H1 (cell line): ENCODE data around the gene NQO2. TPM values are rescaled to one million over a fixed set of nuclear protein-coding genes. Genes with fewer than 3 reads are reported as not detected.
A peak's percentile ranks its signal among the peaks of the same experiment; 100 is the strongest.

Source experiments
- CTCF ChIA-PET: fragments of 300-600 bp; sonication (Branson Sonifier 250); formaldehyde crosslinking; loops from one replicate; lab custom pipeline; 2021; ENCODE audit not compliant: partially characterized antibody; lab: Charles Lee
- POLR2A ChIA-PET: fragments of 300-600 bp; sonication (Branson Sonifier 250); formaldehyde crosslinking; loops from one replicate; lab custom pipeline; 2021; ENCODE audit warnings: inconsistent platforms; ENCODE audit not compliant: partially characterized antibody; lab: Charles Lee
- DNase-seq, 2 experiments: peaks; one replicate each; pipeline versions ENCODE4 v3.0.0 to v3.0.0-alpha.2; 2010 to 2022; ENCODE audit warnings: low spot score in 2 of 2, low read depth in 1 of 2, mixed read lengths in 1 of 2
- FAIRE-seq: peaks from 2 replicates; lab custom pipeline; 2011; peaks lifted over from hg19 to GRCh38; lab: Jason Lieb, UNC
- H2AFZ ChIP-seq: 2 replicates; pipeline ENCODE4 v1.8.1; 2012; ENCODE audit warnings: low read length, inconsistent platforms
- H2AK5ac ChIP-seq: 2 replicates; pipeline ENCODE4 v1.6.1; 2013; ENCODE audit warnings: low read depth, low read length
- H2BK120ac ChIP-seq: replicated peaks from 2 replicates; pipeline ENCODE3; 2013; ENCODE audit warnings: low read depth, low read length, inconsistent platforms
- H2BK12ac ChIP-seq: 2 replicates; pipeline ENCODE4 v1.6.1; 2013; ENCODE audit warnings: low read depth, low read length
- H2BK15ac ChIP-seq: 2 replicates; pipeline ENCODE4 v1.6.1; 2013; ENCODE audit warnings: low read length
- H2BK20ac ChIP-seq: 2 replicates; pipeline ENCODE4 v1.6.1; 2013; ENCODE audit warnings: low read length
- H2BK5ac ChIP-seq: 2 replicates; pipeline ENCODE4 v1.6.1; 2013; ENCODE audit warnings: low read depth, low read length
- H3K14ac ChIP-seq: 2 replicates; pipeline ENCODE4 v1.6.1; 2013; ENCODE audit warnings: inconsistent platforms; ENCODE audit not compliant: insufficient read length
- H3K18ac ChIP-seq: 2 replicates; pipeline ENCODE4 v1.6.1; 2013; ENCODE audit warnings: low read length; ENCODE audit errors: extremely low read depth
- H3K23ac ChIP-seq: 2 replicates; pipeline ENCODE4 v1.6.1; 2013; ENCODE audit warnings: inconsistent platforms; ENCODE audit not compliant: insufficient read length
- H3K23me2 ChIP-seq: 2 replicates; pipeline ENCODE4 v1.6.1; 2013; ENCODE audit warnings: low read depth, low read length
- H3K27ac ChIP-seq: 2 replicates; pipeline ENCODE4 v1.6.1; 2011; ENCODE audit warnings: low read depth, low read length, inconsistent platforms
- H3K27me3 ChIP-seq, 4 experiments: replicated peaks in 1 of 4; 1 replicate in 1 of 4; 2 replicates in 3 of 4; pipeline versions ENCODE4 v1.6.1 to v1.8.1; 2011 to 2013; ENCODE audit warnings: low read length in 3 of 4, mild to moderate bottlenecking in 3 of 4, inconsistent platforms in 2 of 4, mixed read lengths in 2 of 4, moderate library complexity in 1 of 4; ENCODE audit not compliant: control insufficient read depth in 3 of 4, insufficient read depth in 3 of 4; ENCODE audit errors: extremely low read depth in 1 of 4
- H3K36me3 ChIP-seq, 4 experiments: 2 replicates each; pipeline versions ENCODE4 v1.6.1 to v1.8.1; 2011 to 2013; ENCODE audit warnings: mild to moderate bottlenecking in 4 of 4, low read length in 3 of 4, moderate library complexity in 2 of 4, control low read depth in 1 of 4, inconsistent platforms in 1 of 4; ENCODE audit not compliant: insufficient read depth in 4 of 4, control insufficient read depth in 2 of 4
- H3K4ac ChIP-seq: replicated peaks from 2 replicates; pipeline ENCODE3; 2013; ENCODE audit warnings: low read length, low read depth, mixed read lengths, inconsistent platforms; ENCODE audit not compliant: insufficient read length
- H3K4me1 ChIP-seq, 4 experiments: replicated peaks in 1 of 4; 1 replicate in 1 of 4; 2 replicates in 3 of 4; pipeline versions ENCODE4 v1.6.1 to v1.8.1; 2011 to 2013; ENCODE audit warnings: low read length in 3 of 4, inconsistent platforms in 2 of 4, mixed read lengths in 1 of 4; ENCODE audit not compliant: insufficient read depth in 4 of 4, control insufficient read depth in 3 of 4
- H3K4me2 ChIP-seq, 2 experiments: 2 replicates each; pipeline versions ENCODE4 v1.6.1 to v1.8.1; 2011 to 2013; ENCODE audit warnings: low read depth in 2 of 2, low read length in 2 of 2, control low read depth in 1 of 2, inconsistent platforms in 1 of 2, mild to moderate bottlenecking in 1 of 2; ENCODE audit not compliant: insufficient read depth in 1 of 2
- H3K4me3 ChIP-seq, 4 experiments: fragments of 200-600, 300-600 bp in 1 of 4; sonication (generic), shearing (Covaris generic), sonication (Bioruptor Twin) in 1 of 4; 2 replicates each; pipeline versions ENCODE4 v1.5.1 to v1.8.1; 2011 to 2016; ENCODE audit warnings: low read length in 4 of 4, low read depth in 3 of 4, control low read depth in 2 of 4, inconsistent platforms in 2 of 4, mild to moderate bottlenecking in 2 of 4, mixed read lengths in 1 of 4, moderate library complexity in 1 of 4; ENCODE audit not compliant: insufficient read depth in 2 of 4; ENCODE audit errors: extremely low read depth in 1 of 4
- H3K56ac ChIP-seq: replicated peaks from 2 replicates; pipeline ENCODE3; 2013; ENCODE audit warnings: low read depth, mild to moderate bottlenecking, mixed read lengths, low read length, inconsistent platforms; ENCODE audit not compliant: insufficient read length
- H3K79me1 ChIP-seq: 2 replicates; pipeline ENCODE4 v1.6.1; 2013; ENCODE audit warnings: low read depth, low read length, control low read depth
- H3K79me2 ChIP-seq, 2 experiments: 2 replicates each; pipeline versions ENCODE4 v1.6.1 to v1.8.1; 2012 to 2013; ENCODE audit warnings: low read length in 2 of 2, mild to moderate bottlenecking in 2 of 2, inconsistent platforms in 1 of 2; ENCODE audit not compliant: insufficient read depth in 2 of 2, control insufficient read depth in 1 of 2
- H3K9ac ChIP-seq, 4 experiments: replicated peaks in 1 of 4; 1 replicate in 1 of 4; 2 replicates in 3 of 4; pipeline versions ENCODE4 v1.6.1 to v1.8.1; 2011 to 2013; ENCODE audit warnings: low read depth in 3 of 4, low read length in 3 of 4, control low read depth in 2 of 4, mild to moderate bottlenecking in 2 of 4, moderate library complexity in 2 of 4, inconsistent platforms in 1 of 4; ENCODE audit errors: extremely low read depth in 1 of 4
- H3K9me3 ChIP-seq, 2 experiments: 2 replicates each; pipeline versions ENCODE4 v1.6.1 to v1.8.1; 2012 to 2013; ENCODE audit warnings: mild to moderate bottlenecking in 2 of 2, moderate library complexity in 2 of 2, control low read depth in 1 of 2, inconsistent platforms in 1 of 2, low read depth in 1 of 2, low read length in 1 of 2, mixed read lengths in 1 of 2; ENCODE audit not compliant: insufficient read depth in 2 of 2
- H4K20me1 ChIP-seq, 2 experiments: replicated peaks in 1 of 2; 2 replicates each; pipeline versions ENCODE3 to v1.8.1; 2011 to 2013; ENCODE audit warnings: inconsistent platforms in 2 of 2, low read length in 2 of 2, mild to moderate bottlenecking in 1 of 2; ENCODE audit not compliant: insufficient read depth in 2 of 2, control insufficient read depth in 1 of 2
- H4K5ac ChIP-seq: 2 replicates; pipeline ENCODE4 v1.6.1; 2013; ENCODE audit warnings: low read length, low read depth, mixed read lengths, inconsistent platforms; ENCODE audit not compliant: insufficient read length
- H4K8ac ChIP-seq: 2 replicates; pipeline ENCODE4 v1.8.0; 2013; ENCODE audit warnings: mild to moderate bottlenecking, moderate library complexity, low read length, inconsistent platforms; ENCODE audit not compliant: insufficient read depth; ENCODE audit errors: extremely low read depth
- H4K91ac ChIP-seq: replicated peaks from 2 replicates; pipeline ENCODE3; 2013; ENCODE audit warnings: low read length, mixed read lengths, inconsistent platforms; ENCODE audit not compliant: insufficient read length
- CBX8 ChIP-seq: fragments of 300-800, 300-1000 bp; sonication (generic); IDR thresholded peaks from 2 replicates; pipeline ENCODE4 v1.7.1; 2016; ENCODE audit warnings: low read depth, low read length, borderline replicate concordance
- WGBS, 2 experiments: shearing (Covaris generic) in 1 of 2; methylation state at CpG; one replicate each; pipeline versions ENCODE4 v1.1.6 to v1.1.7; 2013 to 2015; ENCODE audit warnings: low lambda C conversion rate in 2 of 2, mixed read lengths in 2 of 2, inconsistent platforms in 1 of 2, low coverage in 1 of 2, missing lambda C conversion rate in 1 of 2; ENCODE audit not compliant: insufficient replicate concordance in 2 of 2, insufficient coverage in 1 of 2, insufficient read length in 1 of 2; ENCODE audit errors: extremely low coverage in 1 of 2, missing lambda C conversion rate in 1 of 2; 5-methylcytosine and 5-hydroxymethylcytosine counted together
- polyA plus RNA-seq, 7 experiments: library from polyadenylated mRNA; depleted of rRNA in 3 of 7; stranded (reverse) in 5 of 7; unstranded in 2 of 7; fragments of >200 nt in 5 of 7; fragments of 200-250 nt in 2 of 7; gene quantifications; 1 replicate in 5 of 7; 2 replicates in 1 of 7; 4 replicates in 1 of 7; pipeline versions ENCODE4 v1.2.1 to v1.2.3, GENCODE V29; 2011 to 2013; ENCODE audit warnings: missing spikeins in 2 of 7, mixed read lengths in 2 of 7
- total RNA-seq: library from RNA; stranded (reverse); fragmentation: NEBNext Ultra II Directional; extraction: Animal tissue kit (Norgen Biotek cat#: 25700); gene quantifications from 2 replicates; pipeline ENCODE4 v1.2.1, GENCODE V29; 2021

The NQO2 gene
- total and polyA plus RNA-seq, 2 of the 8 experiments (the other 6 are each of a cell fraction or from before 2014, with no cell fraction given) = 135 to 168 TPM

GRCh38 chr6:2986722-2987221 lies 12.9 kb upstream of the NQO2 start:
- H3K27me3 ChIP-seq = no peaks in the 10 kb centered on the region
- no peak overlapping the region for H3K4me3 ChIP-seq
- no peaks in the 10 kb centered on the region for H4K20me1 ChIP-seq
- CTCF ChIA-PET = interaction anchor here (0.7 to 7.3 kb wide), 25 partner anchors 9 to 248 kb away, joined by 3 to 142 read pairs (median 5); partner anchors contain the start of genes NQO2 and SERPINB6
- TF ChIP-seq CBX8 = no peak
- no peak overlapping the region for H3K9ac ChIP-seq
- no peaks in the 10 kb centered on the region for H3K36me3 ChIP-seq
- H2BK20ac ChIP-seq = no peak overlapping the region
- H3K23me2 ChIP-seq = peaks cover 4% of the 10 kb centered on the region
- no peak overlapping the region for H2BK5ac ChIP-seq
- no peak overlapping the region for H3K27ac ChIP-seq
- H3K4ac ChIP-seq = no peak overlapping the region
- WGBS, 2 experiments = 88% methylated on average over 4 of the region's 4 CpGs; no CpG with 5 or more reads in 1 of the 2 experiments
- H2AFZ ChIP-seq = no peak overlapping the region
- no peak overlapping the region for H2AK5ac ChIP-seq
- H3K9me3 ChIP-seq = no peaks in the 10 kb centered on the region
- peak overlapping the region; percentile 13; the same call in 1 of the 2 replicates for H3K18ac ChIP-seq
- no peak overlapping the region for H4K8ac ChIP-seq
- H2BK12ac ChIP-seq = no peak overlapping the region; the same call in 1 of the 2 replicates
- H4K91ac ChIP-seq = no peak overlapping the region
- DNase-seq (no peak), FAIRE-seq (no peak)
- no peak overlapping the region for H4K5ac ChIP-seq
- no peaks in the 10 kb centered on the region for H3K79me2 ChIP-seq
- H3K79me1 ChIP-seq = no peaks in the 10 kb centered on the region
- H3K4me2 ChIP-seq = no peak overlapping the region
- POLR2A ChIA-PET = interaction anchor here (0.7 to 5.0 kb wide), 8 partner anchors 14 to 221 kb away, joined by 3 to 47 read pairs (median 4); partner anchors contain the start of genes NQO2, SERPINB6 and WRNIP1
- H3K56ac ChIP-seq = no peak overlapping the region
- H2BK15ac ChIP-seq = no peak overlapping the region
- H3K14ac ChIP-seq = no peak overlapping the region
- no peak overlapping the region for H3K23ac ChIP-seq
- H2BK120ac ChIP-seq = peak overlapping the region; percentile 31
- H3K4me1 ChIP-seq = peaks cover 8 to 26% (median 16%) of the 10 kb centered on the region in 4 experiments
